ENCODE data around the gene ELOVL6.

DNA sequence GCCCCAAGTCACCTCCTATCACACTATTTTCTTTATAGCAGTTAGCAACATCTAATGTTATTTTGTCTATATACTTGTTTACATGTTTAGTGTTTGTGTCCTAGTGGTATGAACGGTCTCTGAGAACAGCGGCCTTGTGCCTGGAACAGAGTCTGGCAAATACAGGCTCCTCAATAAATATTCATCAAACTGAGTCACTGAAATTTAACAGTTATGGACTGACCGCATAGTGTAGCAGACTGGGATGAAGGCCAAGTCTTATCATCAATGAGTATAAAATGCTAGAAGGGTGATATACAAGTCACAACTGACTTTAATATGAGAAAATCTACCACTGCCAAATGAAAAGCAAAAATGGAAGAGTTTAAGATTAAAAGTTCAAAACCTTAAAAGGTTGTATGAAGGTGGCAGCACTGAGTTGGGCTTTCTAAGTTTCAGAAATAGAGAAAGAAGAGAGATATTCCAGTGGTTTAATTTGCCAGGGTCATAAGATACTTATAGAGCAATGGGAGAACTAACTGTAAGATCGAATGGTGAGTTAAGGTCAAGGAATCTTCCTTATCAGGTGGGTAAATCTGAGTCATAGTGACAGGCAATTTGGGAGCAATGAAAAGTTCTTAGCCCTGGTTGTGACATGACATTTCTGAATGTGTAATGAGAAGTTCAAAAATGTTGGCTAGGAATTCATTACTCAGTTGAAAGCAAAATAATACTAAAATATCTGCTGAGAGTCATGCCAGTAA lies 34.9 kb downstream of the ELOVL6 start:
- TF ChIP-seq, protein P1, sequence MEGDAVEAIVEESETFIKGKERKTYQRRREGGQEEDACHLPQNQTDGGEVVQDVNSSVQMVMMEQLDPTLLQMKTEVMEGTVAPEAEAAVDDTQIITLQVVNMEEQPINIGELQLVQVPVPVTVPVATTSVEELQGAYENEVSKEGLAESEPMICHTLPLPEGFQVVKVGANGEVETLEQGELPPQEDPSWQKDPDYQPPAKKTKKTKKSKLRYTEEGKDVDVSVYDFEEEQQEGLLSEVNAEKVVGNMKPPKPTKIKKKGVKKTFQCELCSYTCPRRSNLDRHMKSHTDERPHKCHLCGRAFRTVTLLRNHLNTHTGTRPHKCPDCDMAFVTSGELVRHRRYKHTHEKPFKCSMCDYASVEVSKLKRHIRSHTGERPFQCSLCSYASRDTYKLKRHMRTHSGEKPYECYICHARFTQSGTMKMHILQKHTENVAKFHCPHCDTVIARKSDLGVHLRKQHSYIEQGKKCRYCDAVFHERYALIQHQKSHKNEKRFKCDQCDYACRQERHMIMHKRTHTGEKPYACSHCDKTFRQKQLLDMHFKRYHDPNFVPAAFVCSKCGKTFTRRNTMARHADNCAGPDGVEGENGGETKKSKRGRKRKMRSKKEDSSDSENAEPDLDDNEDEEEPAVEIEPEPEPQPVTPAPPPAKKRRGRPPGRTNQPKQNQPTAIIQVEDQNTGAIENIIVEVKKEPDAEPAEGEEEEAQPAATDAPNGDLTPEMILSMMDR (IDR thresholded peaks at IDR 0.05; ENCODE audit: low read depth, low read length): no peak
- no peak for TF ChIP-seq EZH2phosphoT487 (IDR thresholded peaks at IDR 0.05; ENCODE audit: low read depth)

Data from OCI-LY3 (cell line).